Suprapubic skin (tissue), 4 donors: ENCODE data around the gene CX3CR1. TPM values are rescaled to one million over a fixed set of nuclear protein-coding genes. Genes with fewer than 3 reads are reported as not detected.

ENCODE experiments used
- DNase-seq, 2 donors: peaks; one replicate each; pipeline ENCODE4 v3.0.0-alpha.2; 2019; ENCODE audit warnings: low spot score in 2 of 2
- H3K27ac ChIP-seq: fragments of 200-600 bp; sonication (generic); one replicate; pipeline ENCODE4 v1.5.1; 2019
- H3K27me3 ChIP-seq: fragments of 200-600 bp; sonication (generic); one replicate; pipeline ENCODE4 v1.5.1; 2019
- H3K36me3 ChIP-seq: fragments of 200-600 bp; sonication (generic); one replicate; pipeline ENCODE4 v1.5.1; 2019
- H3K4me1 ChIP-seq: fragments of 200-600 bp; sonication (generic); one replicate; pipeline ENCODE4 v1.5.1; 2019
- H3K4me3 ChIP-seq: fragments of 200-600 bp; sonication (generic); one replicate; pipeline ENCODE4 v1.5.1; 2019; ENCODE audit warnings: mild to moderate bottlenecking
- H3K9me3 ChIP-seq: fragments of 200-600 bp; sonication (generic); one replicate; pipeline ENCODE4 v1.5.1; 2019
- CTCF ChIP-seq, 2 donors: fragments of 200-600 bp in 1 of 2; fragments of 450-650 bp in 1 of 2; sonication (generic) in 1 of 2; IDR thresholded peaks; one replicate each; pipeline ENCODE4 v1.5.1; 2016 to 2019; ENCODE audit warnings: antibody characterized with exemption in 2 of 2, mild to moderate bottlenecking in 1 of 2, moderate library complexity in 1 of 2
- EP300 ChIP-seq: sonication (generic); formaldehyde crosslinking; IDR thresholded peaks from one replicate; pipeline ENCODE4 v1.6.1; 2017; ENCODE audit warnings: antibody characterized with exemption
- POLR2A ChIP-seq, 2 donors: fragments of 450-650 bp; IDR thresholded peaks; one replicate each; pipeline ENCODE4 v1.6.1; 2017; ENCODE audit warnings: antibody characterized with exemption in 2 of 2, mild to moderate bottlenecking in 2 of 2, moderate library complexity in 2 of 2
- POLR2AphosphoS5 ChIP-seq, 3 donors: sonication (generic); formaldehyde crosslinking; IDR thresholded peaks; one replicate each; pipeline ENCODE4 v1.6.1; 2017; ENCODE audit warnings: antibody characterized with exemption in 3 of 3
- WGBS: methylation state at CpG from one replicate; pipeline ENCODE4 v1.1.5; 2018; 5-methylcytosine and 5-hydroxymethylcytosine counted together
- total RNA-seq, 4 donors: library from RNA; depleted of rRNA; stranded (reverse); fragments of >200 nt; gene quantifications; one replicate each; pipeline ENCODE4 v1.1.0, GENCODE V29; 2016

CX3CR1 gene
- total RNA-seq, 4 donors from 2014 or later, result 0.60 to 1.4 (median 1.1) TPM

DNA sequence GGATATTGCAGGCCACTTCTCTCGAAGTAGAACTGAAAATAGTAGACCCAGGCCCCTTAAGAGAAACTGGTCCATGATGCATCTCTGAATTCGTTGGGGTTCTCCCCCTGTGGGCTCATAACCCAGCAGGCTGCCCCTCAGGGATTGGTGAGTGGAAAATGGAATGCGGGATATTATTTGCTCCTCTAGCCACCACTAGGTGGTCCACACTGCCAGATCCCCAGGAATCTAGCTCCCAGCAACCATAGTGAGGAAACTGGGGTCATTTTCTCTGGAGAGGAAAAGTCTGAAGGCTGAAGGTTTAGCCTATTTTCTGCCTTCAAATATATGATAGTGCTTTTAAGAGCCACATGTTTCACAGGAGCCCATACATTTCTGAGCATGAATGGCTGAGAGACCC lies 6.7 kb downstream of the CX3CR1 start:
- Histone ChIP-seq H3K4me3 (no peak overlapping the region), H3K36me3 (no peaks in the 10 kb centered on the region), H3K9me3 (no peaks in the 10 kb centered on the region), H3K27me3 (no peaks in the 10 kb centered on the region), H3K27ac (no peak overlapping the region), H3K4me1 (peaks cover 6% of the 10 kb centered on the region)
- TF ChIP-seq EP300 (no peak), CTCF (IDR thresholded peaks at IDR 0.05) (no peak), POLR2A (IDR thresholded peaks at IDR 0.05) (no peak), POLR2AphosphoS5 (IDR thresholded peaks at IDR 0.05) (no peak)
- no peak for DNase-seq
- WGBS, result 69% methylated on average over 3 of the region's 3 CpGs

DNA sequence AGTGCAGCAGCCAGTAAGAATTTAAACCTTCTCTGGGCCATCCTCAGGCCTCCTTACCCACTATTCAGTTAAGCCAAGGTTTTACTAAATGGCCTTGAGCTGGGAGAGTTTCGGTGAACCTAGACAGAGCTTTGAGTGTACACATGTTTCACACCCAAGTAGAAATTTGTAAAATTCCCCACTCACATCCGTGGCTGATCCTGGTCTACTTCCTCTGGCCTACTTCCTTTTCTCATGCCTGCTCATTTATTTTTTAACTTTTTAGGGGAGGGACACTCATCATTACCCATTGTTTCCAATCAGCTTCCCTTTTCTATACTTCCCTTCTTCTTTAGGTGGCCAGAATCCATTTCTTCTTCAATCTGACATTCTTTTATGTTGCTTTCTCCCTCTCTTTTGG lies 7.6 kb downstream of the CX3CR1 start:
- H3K9me3 ChIP-seq, result no peaks in the 10 kb centered on the region
- H3K4me3 ChIP-seq, result no peak overlapping the region
- H3K36me3 ChIP-seq, result no peaks in the 10 kb centered on the region
- TF ChIP-seq POLR2A (IDR thresholded peaks at IDR 0.05) (no peak), CTCF (IDR thresholded peaks at IDR 0.05) (no peak), POLR2AphosphoS5 (IDR thresholded peaks at IDR 0.05) (no peak), EP300 (no peak)
- no peak for DNase-seq
- no peaks in the 10 kb centered on the region for H3K27me3 ChIP-seq
- no peak overlapping the region for H3K27ac ChIP-seq
- 55% methylated on average over 2 of the region's 2 CpGs for WGBS
- peaks cover 6% of the 10 kb centered on the region for H3K4me1 ChIP-seq

DNA sequence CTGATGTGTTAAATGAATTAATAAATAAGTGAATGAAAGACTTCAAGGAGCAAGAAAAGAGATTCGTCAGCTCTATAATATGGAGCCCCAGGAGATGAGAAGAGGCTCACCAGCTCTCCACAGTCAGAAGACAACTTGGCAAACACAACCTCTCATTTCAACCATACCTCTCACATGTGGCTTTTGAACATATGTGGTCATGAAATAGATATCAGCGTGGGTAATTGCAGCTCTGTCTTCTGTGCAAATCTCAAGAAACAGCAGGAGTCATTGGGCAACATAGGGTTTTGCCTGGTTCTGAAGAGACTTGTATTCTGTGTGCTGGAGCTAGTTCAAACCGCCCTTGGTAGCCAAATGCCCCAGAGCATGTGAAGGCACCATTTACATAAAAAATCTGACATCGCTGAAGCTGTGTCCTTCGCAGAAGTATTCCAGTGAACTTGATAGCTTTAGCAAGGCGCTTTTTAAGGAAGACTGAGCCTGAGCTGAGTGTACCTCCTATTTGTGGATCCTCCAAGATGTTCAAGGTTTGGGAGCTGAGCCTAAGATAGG lies 8.4 kb downstream of the CX3CR1 start:
- no peaks in the 10 kb centered on the region for H3K36me3 ChIP-seq
- H3K9me3 ChIP-seq, result no peaks in the 10 kb centered on the region
- TF ChIP-seq POLR2A (IDR thresholded peaks at IDR 0.05) (no peak), CTCF (IDR thresholded peaks at IDR 0.05) (no peak), EP300 (no peak), POLR2AphosphoS5 (IDR thresholded peaks at IDR 0.05) (no peak)
- DNase-seq, result no peak
- no peak overlapping the region for H3K27ac ChIP-seq
- no peaks in the 10 kb centered on the region for H3K27me3 ChIP-seq
- no peak overlapping the region for H3K4me3 ChIP-seq
- H3K4me1 ChIP-seq, result peaks cover 6% of the 10 kb centered on the region
- WGBS, result 47% methylated on average over 6 of the region's 6 CpGs

DNA sequence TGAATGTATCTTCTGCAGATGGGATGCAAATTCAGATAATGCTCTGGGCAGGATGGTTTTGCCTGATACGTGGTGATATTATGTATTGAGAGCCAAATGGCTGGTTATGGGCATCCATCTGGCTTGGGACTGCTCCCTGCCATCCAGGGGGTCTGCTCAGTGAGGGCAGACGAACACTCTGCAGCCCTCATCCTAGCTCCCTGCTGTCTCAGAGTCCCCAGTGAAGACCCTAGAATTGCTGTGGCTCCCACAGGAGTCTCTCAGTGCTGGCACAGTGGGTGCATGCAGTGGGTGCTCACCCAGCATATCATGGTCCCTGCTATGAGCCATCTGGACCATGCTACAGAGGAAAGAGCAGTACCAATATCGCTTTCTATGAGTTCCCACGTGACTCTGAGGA lies 10.3 kb downstream of the CX3CR1 start:
- no peaks in the 10 kb centered on the region for H3K36me3 ChIP-seq
- no peak overlapping the region for H3K4me3 ChIP-seq
- H3K27ac ChIP-seq, result no peak overlapping the region
- H3K27me3 ChIP-seq, result no peaks in the 10 kb centered on the region
- no peaks in the 10 kb centered on the region for H3K9me3 ChIP-seq
- no peak for DNase-seq
- TF ChIP-seq EP300 (no peak), CTCF (IDR thresholded peaks at IDR 0.05) (no peak), POLR2A (IDR thresholded peaks at IDR 0.05) (no peak), POLR2AphosphoS5 (IDR thresholded peaks at IDR 0.05) (no peak)
- H3K4me1 ChIP-seq, result peaks cover 6% of the 10 kb centered on the region
- WGBS, result 94% methylated on average over 4 of the region's 4 CpGs

- Histone ChIP-seq H3K9me3 (no peaks in the 10 kb centered on the region), H3K4me1 (peaks cover 6% of the 10 kb centered on the region), H3K36me3 (no peaks in the 10 kb centered on the region), H3K27ac (no peak overlapping the region), H3K27me3 (no peaks in the 10 kb centered on the region), H3K4me3 (no peak overlapping the region)
- TF ChIP-seq CTCF (IDR thresholded peaks at IDR 0.05) (no peak), POLR2AphosphoS5 (IDR thresholded peaks at IDR 0.05) (no peak), POLR2A (IDR thresholded peaks at IDR 0.05) (no peak), EP300 (no peak)
- WGBS, result 79% methylated on average over 7 of the region's 7 CpGs
- no peak for DNase-seq
Observed at GRCh38 chr3:39268549-39268900, 11.3 kb downstream of the CX3CR1 start.
